H9 (cell line): Measurements from ENCODE around the gene IQCK. TPM values are rescaled to one million over a fixed set of nuclear protein-coding genes. Genes with fewer than 3 reads are reported as not detected.

Experiments
- DNase-seq: peaks from one replicate; pipeline ENCODE4 v3.0.0-alpha.2; 2017
- H2AFZ ChIP-seq: one replicate; pipeline ENCODE4 v1.6.1; 2013; ENCODE audit warnings: mild to moderate bottlenecking, low read length, control low read depth, moderate library complexity
- H2AK5ac ChIP-seq: 2 replicates; pipeline ENCODE4 v1.6.1; 2013; ENCODE audit warnings: low read length, control low read depth, mixed read lengths; ENCODE audit not compliant: insufficient read length
- H2BK120ac ChIP-seq: one replicate; pipeline ENCODE4 v1.6.1; 2013; ENCODE audit warnings: low read depth, mild to moderate bottlenecking, low read length, control low read depth, inconsistent platforms; ENCODE audit not compliant: poor library complexity, severe bottlenecking
- H2BK12ac ChIP-seq: 2 replicates; pipeline ENCODE4 v1.6.1; 2013; ENCODE audit warnings: low read length, control low read depth, mixed read lengths, low read depth; ENCODE audit not compliant: insufficient read length
- H2BK15ac ChIP-seq: 2 replicates; pipeline ENCODE4 v1.6.1; 2013; ENCODE audit warnings: low read depth, low read length, control low read depth
- H2BK20ac ChIP-seq: one replicate; pipeline ENCODE4 v1.6.1; 2013; ENCODE audit warnings: low read depth, mild to moderate bottlenecking, low read length, control low read depth, inconsistent platforms; ENCODE audit not compliant: poor library complexity, severe bottlenecking
- H2BK5ac ChIP-seq: 2 replicates; pipeline ENCODE4 v1.6.1; 2013; ENCODE audit warnings: low read length, control low read depth, mixed read lengths; ENCODE audit not compliant: insufficient read length
- H3K14ac ChIP-seq: 2 replicates; pipeline ENCODE4 v1.6.1; 2013; ENCODE audit warnings: low read length, control low read depth; ENCODE audit not compliant: insufficient read depth
- H3K18ac ChIP-seq: 2 replicates; pipeline ENCODE4 v1.6.1; 2013; ENCODE audit warnings: low read depth, mild to moderate bottlenecking, mixed read lengths, low read length, control low read depth; ENCODE audit not compliant: insufficient read length
- H3K23ac ChIP-seq: 2 replicates; pipeline ENCODE4 v1.6.1; 2013; ENCODE audit warnings: low read length, control low read depth, mixed read lengths, low read depth; ENCODE audit not compliant: insufficient read length
- H3K23me2 ChIP-seq: 2 replicates; pipeline ENCODE4 v1.6.1; 2013; ENCODE audit warnings: low read depth, mild to moderate bottlenecking, mixed read lengths, low read length, control low read depth; ENCODE audit not compliant: insufficient read length, poor library complexity, severe bottlenecking
- H3K27ac ChIP-seq: 2 replicates; pipeline ENCODE4 v1.5.1; 2013; ENCODE audit warnings: low read length, control low read depth, mixed read lengths, low read depth; ENCODE audit not compliant: insufficient read length
- H3K27me3 ChIP-seq: 2 replicates; pipeline ENCODE4 v1.6.1; 2013; ENCODE audit warnings: low read length, control low read depth, inconsistent platforms; ENCODE audit not compliant: insufficient read depth
- H3K4ac ChIP-seq: 2 replicates; pipeline ENCODE4 v1.6.1; 2013; ENCODE audit warnings: low read depth, mild to moderate bottlenecking, control low read depth, inconsistent platforms, low read length, moderate library complexity
- H3K4me1 ChIP-seq: 2 replicates; pipeline ENCODE4 v1.6.1; 2013; ENCODE audit warnings: low read length, control low read depth, inconsistent platforms; ENCODE audit not compliant: insufficient read depth
- H3K4me2 ChIP-seq: 2 replicates; pipeline ENCODE4 v1.6.1; 2013; ENCODE audit warnings: low read length, control low read depth, mixed read lengths; ENCODE audit not compliant: insufficient read length, insufficient read depth
- H3K56ac ChIP-seq: 2 replicates; pipeline ENCODE4 v1.6.1; 2013; ENCODE audit warnings: low read depth, mild to moderate bottlenecking, mixed read lengths, low read length, control low read depth; ENCODE audit not compliant: insufficient read length
- H3K79me1 ChIP-seq: 2 replicates; pipeline ENCODE4 v1.6.1; 2013; ENCODE audit warnings: low read depth, mild to moderate bottlenecking, moderate library complexity, low read length, control low read depth, inconsistent platforms; ENCODE audit not compliant: insufficient read depth, poor library complexity, severe bottlenecking
- H3K79me2 ChIP-seq: 2 replicates; pipeline ENCODE4 v1.6.1; 2013; ENCODE audit warnings: low read length, control low read depth, inconsistent platforms; ENCODE audit not compliant: insufficient read depth
- H3K9ac ChIP-seq: 2 replicates; pipeline ENCODE4 v1.6.1; 2013; ENCODE audit warnings: low read length, control low read depth, mixed read lengths; ENCODE audit not compliant: insufficient read length; ENCODE audit errors: extremely low read depth
- H3K9me3 ChIP-seq: one replicate; pipeline ENCODE4 v1.6.1; 2013; ENCODE audit warnings: low read depth, low read length, inconsistent platforms; ENCODE audit not compliant: control insufficient read depth
- H3T11ph ChIP-seq: one replicate; pipeline ENCODE4 v1.6.1; 2013; ENCODE audit warnings: mild to moderate bottlenecking, low read length, control low read depth, inconsistent platforms
- H4K20me1 ChIP-seq: one replicate; pipeline ENCODE4 v1.6.1; 2013; ENCODE audit not compliant: control insufficient read depth, insufficient read length, insufficient read depth
- H4K5ac ChIP-seq: 2 replicates; pipeline ENCODE4 v1.6.1; 2013; ENCODE audit warnings: low read depth, mild to moderate bottlenecking, mixed read lengths, low read length, control low read depth; ENCODE audit not compliant: insufficient read length
- H4K8ac ChIP-seq: replicated peaks from 2 replicates; pipeline ENCODE4 v1.6.1; 2013; ENCODE audit warnings: low read length, control low read depth, mixed read lengths, low read depth; ENCODE audit not compliant: insufficient read length
- H4K91ac ChIP-seq: 2 replicates; pipeline ENCODE4 v1.6.1; 2013; ENCODE audit warnings: low read depth, mild to moderate bottlenecking, moderate library complexity, mixed read lengths, low read length, control low read depth; ENCODE audit not compliant: insufficient read length
- H3K27ac Mint-ChIP-seq, 3 experiments: 2 replicates in 2 of 3; 3 replicates in 1 of 3; pipeline ENCODE4 v1.8.0; 2020 to 2021; ENCODE audit warnings: mixed read lengths in 3 of 3, mild to moderate bottlenecking in 1 of 3, moderate library complexity in 1 of 3
- H3K27me3 Mint-ChIP-seq: 2 replicates; pipeline ENCODE4 v1.8.0; 2021; ENCODE audit warnings: low read depth, mild to moderate bottlenecking, moderate library complexity, mixed read lengths
- H3K36me3 Mint-ChIP-seq, 3 experiments: 2 replicates in 2 of 3; 3 replicates in 1 of 3; pipeline ENCODE4 v1.8.0; 2020 to 2021; ENCODE audit warnings: low read depth in 3 of 3, mixed read lengths in 3 of 3; ENCODE audit not compliant: insufficient read depth in 1 of 3
- H3K4me1 Mint-ChIP-seq, 2 experiments: 2 replicates each; pipeline ENCODE4 v1.8.0; 2020; ENCODE audit warnings: mixed read lengths in 2 of 2
- H3K4me3 Mint-ChIP-seq, 2 experiments: 2 replicates in 1 of 2; 3 replicates in 1 of 2; pipeline ENCODE4 v1.8.0; 2020 to 2021; ENCODE audit warnings: mild to moderate bottlenecking in 2 of 2, mixed read lengths in 2 of 2, moderate library complexity in 1 of 2
- H3K9me3 Mint-ChIP-seq, 2 experiments: 2 replicates in 1 of 2; 3 replicates in 1 of 2; pipeline ENCODE4 v1.8.0; 2020; ENCODE audit warnings: mild to moderate bottlenecking in 2 of 2, mixed read lengths in 2 of 2, moderate library complexity in 1 of 2
- WGBS: extraction: QIAGEN DNeasy Blood & Tissue Kit; methylation state at CpG from one replicate; pipeline ENCODE4 v1.1.7; 2013; ENCODE audit warnings: missing lambda C conversion rate, low lambda C conversion rate, mixed read lengths; ENCODE audit not compliant: insufficient read length; ENCODE audit errors: extremely low coverage; 5-methylcytosine and 5-hydroxymethylcytosine counted together
- total RNA-seq: library from RNA; stranded (reverse); gene quantifications from 2 replicates; pipeline ENCODE4 v1.2.1, GENCODE V29; 2021
- TF ChIP-seq, protein P1 (sequence below): fragments of 200-600 bp; sonication (generic); conservative IDR thresholded peaks from 3 replicates; pipeline ENCODE4 v1.8.0; 2021; ENCODE audit warnings: antibody characterized with exemption, mild to moderate bottlenecking

Gene IQCK
- total RNA-seq, 1 experiment from 2014 or later = 9.0 TPM

DNA sequence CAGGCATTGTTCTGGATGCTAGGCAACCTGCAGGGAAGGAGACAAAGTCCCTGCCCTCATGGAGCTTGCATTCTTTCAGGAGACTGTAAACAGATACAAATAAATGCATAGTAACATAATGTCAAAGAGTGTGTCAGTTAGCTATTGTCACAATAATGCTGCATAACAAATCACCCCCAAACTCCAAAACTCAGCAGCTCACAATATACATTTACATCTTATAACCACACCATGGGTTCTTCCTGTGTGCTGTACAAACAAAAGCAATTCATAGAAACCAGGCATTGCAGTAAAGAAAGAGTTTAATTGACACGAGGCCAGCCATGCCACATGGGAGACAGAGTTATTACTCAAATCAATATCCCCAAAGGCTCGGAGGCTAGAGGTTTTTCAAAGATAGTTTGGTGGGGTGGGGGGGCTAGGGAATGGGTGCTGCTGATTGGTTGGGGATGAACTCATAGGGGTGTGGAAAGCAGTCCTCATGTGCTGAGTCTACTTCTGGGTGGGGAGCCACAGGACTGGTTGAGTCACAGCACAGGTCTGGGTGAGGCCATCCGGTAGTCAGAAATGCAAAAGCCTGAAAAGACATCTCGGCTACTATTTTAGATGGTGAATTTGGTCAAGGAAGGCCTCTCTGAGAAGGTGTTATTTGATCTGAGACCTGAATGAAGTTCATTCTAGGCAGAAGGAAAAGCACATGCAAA, 87.5 kb downstream of the IQCK start:
- Histone ChIP-seq H2BK5ac (no peak overlapping the region), H2AK5ac (no peak overlapping the region), H3T11ph (no peak overlapping the region), H4K8ac (no peak overlapping the region), H3K79me1 (no peaks in the 10 kb centered on the region), H2AFZ (no peak overlapping the region), H2BK15ac (no peak overlapping the region), H3K18ac (no peak overlapping the region), H3K79me2 (no peaks in the 10 kb centered on the region), H3K4me2 (no peak overlapping the region), H3K14ac (no peak overlapping the region), H2BK20ac (no peak overlapping the region), H3K27me3 (no peaks in the 10 kb centered on the region), H3K4ac (no peak overlapping the region), H4K20me1 (no peaks in the 10 kb centered on the region), H3K4me1 (no peaks in the 10 kb centered on the region; the same call in 1 of the 2 replicates), H3K23me2 (no peaks in the 10 kb centered on the region), H4K5ac (no peak overlapping the region), H2BK120ac (no peak overlapping the region), H2BK12ac (no peak overlapping the region), H3K9ac (no peak overlapping the region), H3K23ac (no peak overlapping the region), H3K27ac (peak overlapping the region; percentile 16), H3K56ac (no peak overlapping the region), H4K91ac (no peak overlapping the region), H3K9me3 (peaks cover 12% of the 10 kb centered on the region)
- H3K4me1 Mint-ChIP-seq = peaks cover 16 to 20% of the 10 kb centered on the region in 2 experiments
- H3K27me3 Mint-ChIP-seq = no peaks in the 10 kb centered on the region
- peaks cover 30% of the 10 kb centered on the region in 2 experiments for H3K9me3 Mint-ChIP-seq
- H3K36me3 Mint-ChIP-seq = peaks cover 18 to 27% (median 18%) of the 10 kb centered on the region in 3 experiments
- peak overlapping the region in 1 of 2 experiments; percentile 3; a peak in 1 of 5 replicates for H3K4me3 Mint-ChIP-seq
- no CpG with 5 or more reads among the region's 4 CpGs for WGBS
- DNase-seq = no peak
- TF ChIP-seq, protein P1, sequence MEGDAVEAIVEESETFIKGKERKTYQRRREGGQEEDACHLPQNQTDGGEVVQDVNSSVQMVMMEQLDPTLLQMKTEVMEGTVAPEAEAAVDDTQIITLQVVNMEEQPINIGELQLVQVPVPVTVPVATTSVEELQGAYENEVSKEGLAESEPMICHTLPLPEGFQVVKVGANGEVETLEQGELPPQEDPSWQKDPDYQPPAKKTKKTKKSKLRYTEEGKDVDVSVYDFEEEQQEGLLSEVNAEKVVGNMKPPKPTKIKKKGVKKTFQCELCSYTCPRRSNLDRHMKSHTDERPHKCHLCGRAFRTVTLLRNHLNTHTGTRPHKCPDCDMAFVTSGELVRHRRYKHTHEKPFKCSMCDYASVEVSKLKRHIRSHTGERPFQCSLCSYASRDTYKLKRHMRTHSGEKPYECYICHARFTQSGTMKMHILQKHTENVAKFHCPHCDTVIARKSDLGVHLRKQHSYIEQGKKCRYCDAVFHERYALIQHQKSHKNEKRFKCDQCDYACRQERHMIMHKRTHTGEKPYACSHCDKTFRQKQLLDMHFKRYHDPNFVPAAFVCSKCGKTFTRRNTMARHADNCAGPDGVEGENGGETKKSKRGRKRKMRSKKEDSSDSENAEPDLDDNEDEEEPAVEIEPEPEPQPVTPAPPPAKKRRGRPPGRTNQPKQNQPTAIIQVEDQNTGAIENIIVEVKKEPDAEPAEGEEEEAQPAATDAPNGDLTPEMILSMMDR = no peak
- H3K27ac Mint-ChIP-seq = peak overlapping the region; percentile 55 to 96 (median 91); a peak in 5 of 7 replicates
